Spleen (tissue), 11 donors: ENCODE measurements around the gene BRAT1. TPM values are rescaled to one million over a fixed set of nuclear protein-coding genes. Genes with fewer than 3 reads are reported as not detected.

ENCODE experiments used
- DNase-seq: peaks from one replicate; pipeline ENCODE4 v3.0.0-alpha.2; 2020
- H3K27ac ChIP-seq, 8 donors: fragments of 200-600 bp; sonication (generic) in 7 of 8; 1 replicate in 4 of 8; 2 replicates in 4 of 8; pipeline versions ENCODE4 v1.5.0 to v1.8.0; 2016 to 2021; ENCODE audit warnings: inconsistent platforms in 4 of 8, mild to moderate bottlenecking in 4 of 8, moderate library complexity in 1 of 8
- H3K27me3 ChIP-seq, 7 donors: fragments of 200-600 bp; sonication (generic) in 6 of 7; replicated peaks in 1 of 7; 1 replicate in 4 of 7; 2 replicates in 3 of 7; pipeline versions ENCODE4 v1.5.0 to v1.8.0; 2016 to 2021; ENCODE audit warnings: inconsistent platforms in 3 of 7, mild to moderate bottlenecking in 1 of 7
- H3K36me3 ChIP-seq, 6 donors: fragments of 200-600 bp; sonication (generic) in 5 of 6; 1 replicate in 4 of 6; 2 replicates in 2 of 6; pipeline versions ENCODE4 v1.5.0 to v1.8.0; 2016 to 2021; ENCODE audit warnings: inconsistent platforms in 2 of 6
- H3K4me1 ChIP-seq, 6 donors: fragments of 200-600 bp; sonication (generic) in 5 of 6; 1 replicate in 3 of 6; 2 replicates in 3 of 6; pipeline versions ENCODE4 v1.5.0 to v1.8.0; 2016 to 2021; ENCODE audit warnings: inconsistent platforms in 3 of 6
- H3K4me3 ChIP-seq, 8 donors: fragments of 200-600 bp; sonication (generic) in 7 of 8; 1 replicate in 4 of 8; 2 replicates in 4 of 8; pipeline versions ENCODE4 v1.5.0 to v1.8.0; 2016 to 2021; ENCODE audit warnings: inconsistent platforms in 4 of 8, mild to moderate bottlenecking in 4 of 8, moderate library complexity in 2 of 8
- H3K9me3 ChIP-seq, 8 donors: fragments of 200-600 bp; sonication (generic) in 7 of 8; 1 replicate in 4 of 8; 2 replicates in 4 of 8; pipeline versions ENCODE4 v1.5.0 to v1.8.0; 2016 to 2021; ENCODE audit warnings: inconsistent platforms in 4 of 8
- CTCF ChIP-seq, 11 experiments: fragments of 200-600 bp in 7 of 11; fragments of 450-650 bp in 4 of 11; sonication (generic) in 4 of 11; IDR thresholded peaks in 8 of 11; conservative IDR thresholded peaks in 3 of 11; 1 replicate in 7 of 11; 2 replicates in 4 of 11; pipeline versions ENCODE4 v1.4.0 to v1.8.0; 2016 to 2021; ENCODE audit warnings: antibody characterized with exemption in 11 of 11, inconsistent platforms in 4 of 11, mild to moderate bottlenecking in 1 of 11
- POLR2A ChIP-seq, 3 donors: fragments of 450-650 bp; IDR thresholded peaks; one replicate each; pipeline ENCODE4 v1.5.1; 2017; ENCODE audit warnings: antibody characterized with exemption in 3 of 3, mild to moderate bottlenecking in 1 of 3
- POLR2AphosphoS5 ChIP-seq, 3 donors: sonication (generic); formaldehyde crosslinking; IDR thresholded peaks; one replicate each; pipeline ENCODE4 v1.5.1; 2017; ENCODE audit warnings: antibody characterized with exemption in 3 of 3
- WGBS, 5 donors: extraction: QIAGEN DNeasy Blood & Tissue Kit in 3 of 5; methylation state at CpG; one replicate each; pipeline versions ENCODE4 v1.1.5 to v1.1.7; 2013 to 2018; 5-methylcytosine and 5-hydroxymethylcytosine counted together
- intact Hi-C: fragments of 100-400 bp; cut with DNase I; formaldehyde crosslinking; loops from one replicate; pipeline ENCODE4 v1.15.0; 2023; ENCODE audit warnings: low total_unique reads
- polyA plus RNA-seq, 3 donors: library from polyadenylated mRNA; stranded (reverse); fragments of 200-250 nt; gene quantifications; one replicate each; pipeline ENCODE4 v1.2.1, GENCODE V29; 2013
- total RNA-seq, 7 donors: library from RNA; depleted of rRNA in 3 of 7; stranded (reverse); fragments of >200 nt in 3 of 7; fragmentation: NEBNext Ultra II Directional in 4 of 7; extraction: Animal tissue kit (Norgen Biotek cat#: 25700) in 4 of 7; gene quantifications; one replicate each; pipeline versions ENCODE4 v1.1.0 to v1.2.1, GENCODE V29; 2016 to 2021
- donor health status: healthy with polysubstance abuse.
- donor health status: DM: no; HTN: no; CAD: no; lungs with moderate emphysema.
- donor health status: DM: no; HTN: no; CAD: no.
- donor health status: Bipolar disorder and iron deficiency.
- donor health status: healthy.
- donor health status: DM: no; HTN: no; CAD: no.
- donor health status: DM: yes; HTN: yes; CAD: no.

BRAT1 gene
- total and polyA plus RNA-seq, 10 donors = 25.3 to 50.9 (median 33.4) TPM

- 62 to 78% (median 73%) methylated on average over 8 of the region's 8 CpGs for WGBS, 5 donors
Measured at GRCh38 chr7:2517026-2517425, 38.3 kb downstream of the BRAT1 start.

GRCh38 chr7:2516194-2516555 is 39.1 kb downstream of the BRAT1 start:
- Histone ChIP-seq H3K4me1 (peaks cover 30 to 82% (median 56%) of the 10 kb centered on the region in 6 donors), H3K4me3 (no peak overlapping the region), H3K27ac (peak overlapping the region in 4 of 8 donors; percentile 3 to 35 (median 10)), H3K36me3 (no peaks in the 10 kb centered on the region), H3K9me3 (no peaks in the 10 kb centered on the region), H3K27me3 (peaks cover 0 to 22% (median 0%) of the 10 kb centered on the region in 7 donors)
- no peak for TF ChIP-seq POLR2A (IDR thresholded peaks at IDR 0.05)
- TF ChIP-seq CTCF (IDR thresholded peaks at IDR 0.05 in 8 of 11, conservative IDR thresholded peaks at IDR 0.05 in 3 of 11) = no peak
- TF ChIP-seq POLR2AphosphoS5 (IDR thresholded peaks at IDR 0.05) = no peak
- no peak for DNase-seq
- intact Hi-C loops = no loop called here
- 79 to 91% (median 85%) methylated on average over 7 to 8 of the region's 8 CpGs; no CpG with 5 or more reads in 1 of the 5 donors for WGBS, 5 donors

More at GRCh38 chr7:2517026-2517425, 38.3 kb downstream of the BRAT1 start:
- H3K4me3 ChIP-seq = no peak overlapping the region
- H3K9me3 ChIP-seq = no peaks in the 10 kb centered on the region
- DNase-seq = no peak
- no peaks in the 10 kb centered on the region for H3K36me3 ChIP-seq
- intact Hi-C loops = no loop called here
- TF ChIP-seq POLR2AphosphoS5 (IDR thresholded peaks at IDR 0.05) = no peak
- TF ChIP-seq POLR2A (IDR thresholded peaks at IDR 0.05) = no peak
- no peak for TF ChIP-seq CTCF (IDR thresholded peaks at IDR 0.05 in 8 of 11, conservative IDR thresholded peaks at IDR 0.05 in 3 of 11)
- peaks cover 30 to 82% (median 56%) of the 10 kb centered on the region in 6 donors for H3K4me1 ChIP-seq
- H3K27me3 ChIP-seq = peaks cover 0 to 31% (median 0%) of the 10 kb centered on the region in 7 donors
- H3K27ac ChIP-seq = peak overlapping the region in 3 of 8 donors; percentile 3 to 12 (median 8)

- H3K36me3 ChIP-seq = no peaks in the 10 kb centered on the region
- DNase-seq = no peak
- peaks cover 33 to 82% (median 56%) of the 10 kb centered on the region in 6 donors for H3K4me1 ChIP-seq
- 55 to 87% (median 82%) methylated on average over 3 to 15 of the region's 15 CpGs for WGBS, 5 donors
- intact Hi-C loops = no loop called here
- peak overlapping the region in 3 of 8 donors; percentile 7 to 35 (median 12) for H3K27ac ChIP-seq
- H3K4me3 ChIP-seq = no peak overlapping the region
- no peaks in the 10 kb centered on the region for H3K9me3 ChIP-seq
- H3K27me3 ChIP-seq = peaks cover 0 to 17% (median 0%) of the 10 kb centered on the region in 7 donors
- TF ChIP-seq CTCF (IDR thresholded peaks at IDR 0.05 in 8 of 11, conservative IDR thresholded peaks at IDR 0.05 in 3 of 11) (no peak), POLR2AphosphoS5 (IDR thresholded peaks at IDR 0.05) (peak; percentile 21 to 49 (median 48))
Measured at GRCh38 chr7:2515424-2516193, 39.7 kb downstream of the BRAT1 start.
